Endothelial cell of umbilical vein (primary cell): Measurements from ENCODE around the gene INPP5A. TPM values are rescaled to one million over a fixed set of nuclear protein-coding genes. Genes with fewer than 3 reads are reported as not detected.

Experiments
- BruUV-seq: library from RNA; stranded (reverse); fragments of 400-500 nt; replicated peaks from 2 replicates; lab custom pipeline; 2021; lab: Mats Ljungman, UMichigan
- CTCF ChIA-PET: fragments of 300-600, 350-600 bp; sonication (Branson Sonifier 250); formaldehyde crosslinking; loops from one replicate; lab custom pipeline; 2021; ENCODE audit warnings: antibody characterized with exemption, inconsistent platforms; lab: Charles Lee
- POLR2A ChIA-PET: fragments of 300-600, 350-600 bp; sonication (Branson Sonifier 250); formaldehyde crosslinking; loops from one replicate; lab custom pipeline; 2021; ENCODE audit warnings: antibody characterized with exemption, inconsistent platforms; lab: Charles Lee
- DNase-seq: peaks from one replicate; pipeline ENCODE4 v3.0.0-alpha.2; 2011; ENCODE audit warnings: low read depth, low spot score
- FAIRE-seq: peaks from 2 replicates; lab custom pipeline; 2011; peaks lifted over from hg19 to GRCh38; lab: Jason Lieb, UNC
- H2AFZ ChIP-seq: 2 replicates; pipeline ENCODE4 v1.6.0; 2012; ENCODE audit warnings: low read depth, low read length, control low read depth, inconsistent platforms
- H3K27ac ChIP-seq: 2 replicates; pipeline ENCODE4 v1.5.1; 2011; ENCODE audit warnings: low read depth, mild to moderate bottlenecking, control low read depth, low read length, moderate library complexity; ENCODE audit not compliant: insufficient read depth
- H3K27me3 ChIP-seq, 2 experiments: 2 replicates each; pipeline versions ENCODE4 v1.6.0 to v1.6.1; 2011; ENCODE audit warnings: low read length in 2 of 2, mixed read lengths in 1 of 2; ENCODE audit not compliant: control insufficient read depth in 2 of 2, insufficient read depth in 2 of 2
- H3K36me3 ChIP-seq, 2 experiments: 2 replicates in 1 of 2; 3 replicates in 1 of 2; pipeline ENCODE4 v1.5.1; 2011; ENCODE audit warnings: low read length in 2 of 2, mild to moderate bottlenecking in 1 of 2, moderate library complexity in 1 of 2; ENCODE audit not compliant: control insufficient read depth in 2 of 2, insufficient read depth in 2 of 2; ENCODE audit errors: extremely low read depth in 1 of 2
- H3K4me1 ChIP-seq: 3 replicates; pipeline ENCODE4 v1.5.1; 2011; ENCODE audit warnings: mild to moderate bottlenecking, low read length; ENCODE audit not compliant: control insufficient read depth, insufficient read depth; ENCODE audit errors: extremely low read depth
- H3K4me2 ChIP-seq: 2 replicates; pipeline ENCODE4 v1.6.1; 2011; ENCODE audit warnings: low read length, control low read depth, mixed read lengths; ENCODE audit not compliant: insufficient read depth
- H3K4me3 ChIP-seq, 3 experiments: fragments of 200-600 bp in 1 of 3; sonication (generic), shearing (Covaris generic) in 1 of 3; replicated peaks in 1 of 3; 2 replicates each; pipeline ENCODE4 v1.5.1; 2011 to 2016; ENCODE audit warnings: control low read depth in 3 of 3, low read length in 3 of 3, mild to moderate bottlenecking in 2 of 3, inconsistent platforms in 1 of 3, low read depth in 1 of 3, moderate library complexity in 1 of 3; ENCODE audit not compliant: insufficient read depth in 1 of 3
- H3K79me2 ChIP-seq: 2 replicates; pipeline ENCODE4 v1.6.0; 2012; ENCODE audit warnings: low read length, inconsistent platforms; ENCODE audit not compliant: control insufficient read depth, insufficient read depth
- H3K9ac ChIP-seq: replicated peaks from 2 replicates; pipeline ENCODE3; 2011; ENCODE audit warnings: low read length, control low read depth; ENCODE audit not compliant: insufficient read depth; ENCODE audit errors: extremely low read depth
- H3K9me1 ChIP-seq: replicated peaks from 3 replicates; pipeline ENCODE4 v1.6.0; 2011; ENCODE audit warnings: mild to moderate bottlenecking, low read length; ENCODE audit not compliant: control insufficient read depth, insufficient read depth; ENCODE audit errors: extremely low read depth
- H3K9me3 ChIP-seq: replicated peaks from 2 replicates; pipeline ENCODE4 v1.5.1; 2012; ENCODE audit warnings: low read length, inconsistent platforms; ENCODE audit not compliant: control insufficient read depth, insufficient read depth
- H4K20me1 ChIP-seq: replicated peaks from 2 replicates; pipeline ENCODE3; 2011; ENCODE audit warnings: mild to moderate bottlenecking, low read length; ENCODE audit not compliant: control insufficient read depth, insufficient read depth; ENCODE audit errors: extremely low read depth
- EZH2 ChIP-seq: IDR thresholded peaks from 2 replicates; pipeline ENCODE4 v1.6.1; 2012; ENCODE audit warnings: borderline replicate concordance, low read depth, mild to moderate bottlenecking, moderate library complexity, low read length, inconsistent platforms; ENCODE audit not compliant: severe bottlenecking
- FOS ChIP-seq: IDR thresholded peaks from 2 replicates; pipeline ENCODE4 v1.6.1; 2011; ENCODE audit warnings: mild to moderate bottlenecking, low read length, moderate library complexity, borderline replicate concordance; ENCODE audit not compliant: insufficient read depth
- GATA2 ChIP-seq: IDR thresholded peaks from 2 replicates; pipeline ENCODE4 v1.7.0; 2011; ENCODE audit warnings: low read depth, mild to moderate bottlenecking, moderate library complexity, mixed read lengths, low read length; ENCODE audit not compliant: insufficient read length, insufficient read depth
- JUN ChIP-seq: IDR thresholded peaks from 2 replicates; pipeline ENCODE4 v1.6.1; 2011; ENCODE audit warnings: borderline replicate concordance, low read depth; ENCODE audit not compliant: insufficient read length, insufficient read depth
- MAX ChIP-seq: IDR thresholded peaks from 2 replicates; pipeline ENCODE4 v1.6.1; 2011; ENCODE audit not compliant: insufficient read depth, insufficient read length
- MYC ChIP-seq: IDR thresholded peaks from one replicate; pipeline ENCODE4 v1.6.1; 2011; ENCODE audit warnings: mild to moderate bottlenecking, low read depth, low read length
- POLR2A ChIP-seq: IDR thresholded peaks from 2 replicates; pipeline ENCODE4 v1.6.1; 2012; ENCODE audit warnings: low read depth, mild to moderate bottlenecking, control low read depth, low read length
- POLR2AphosphoS5 ChIP-seq: IDR thresholded peaks from 2 replicates; pipeline ENCODE4 v1.6.1; 2012; ENCODE audit warnings: low read depth, mild to moderate bottlenecking, control low read depth, low read length, moderate library complexity; ENCODE audit not compliant: insufficient read depth
- dilution Hi-C: fragments of 300-500 bp; cut with MboI; formaldehyde crosslinking; loops from one replicate; pipeline ENCODE4 v1.15.0; 2019; ENCODE audit warnings: low sequenced_read_pairs; ENCODE audit not compliant: extremely low pct_ligation_motif_present
- intact Hi-C: fragments of 100-400 bp; cut with micrococcal nuclease; formaldehyde crosslinking; loops from one replicate; pipeline ENCODE4 v1.10.0; 2022
- polyA plus RNA-seq, 4 experiments: library from polyadenylated mRNA; depleted of rRNA in 3 of 4; stranded (reverse) in 3 of 4; unstranded in 1 of 4; fragments of >200 nt; gene quantifications; 2 replicates each; pipeline versions ENCODE4 v1.2.1 to v1.2.3, GENCODE V29; 2011 to 2012; ENCODE audit warnings: missing spikeins in 1 of 4
- total RNA-seq: library from RNA; stranded (reverse); gene quantifications from 2 replicates; pipeline ENCODE4 v1.2.3, GENCODE V29; 2021
- TF ChIP-seq, protein P1 (sequence below), 2 donors: IDR thresholded peaks; 1 replicate in 1 of 2; 2 replicates in 1 of 2; pipeline ENCODE4 v1.5.1; 2011; ENCODE audit warnings: low read length in 2 of 2, mild to moderate bottlenecking in 2 of 2, moderate library complexity in 2 of 2, control low read depth in 1 of 2, inconsistent platforms in 1 of 2, low read depth in 1 of 2; ENCODE audit not compliant: insufficient read depth in 1 of 2; ENCODE audit errors: extremely low read depth in 1 of 2

The INPP5A gene
- total and polyA plus RNA-seq, 2 donors (not counting 3 experiments of a cell fraction or from before 2014, with no cell fraction given) = 22.9 to 33.2 TPM

- H3K4me3 ChIP-seq = no peak overlapping the region
- no peaks in the 10 kb centered on the region for H3K9me3 ChIP-seq
- no peak overlapping the region for H3K9ac ChIP-seq
- TF ChIP-seq FOS = no peak
- TF ChIP-seq POLR2A = no peak
- no peak for TF ChIP-seq POLR2AphosphoS5
- no peak for TF ChIP-seq EZH2
- no peak for TF ChIP-seq JUN
- TF ChIP-seq GATA2 = no peak
- TF ChIP-seq MYC = no peak
- TF ChIP-seq MAX = no peak
- TF ChIP-seq, protein P1, sequence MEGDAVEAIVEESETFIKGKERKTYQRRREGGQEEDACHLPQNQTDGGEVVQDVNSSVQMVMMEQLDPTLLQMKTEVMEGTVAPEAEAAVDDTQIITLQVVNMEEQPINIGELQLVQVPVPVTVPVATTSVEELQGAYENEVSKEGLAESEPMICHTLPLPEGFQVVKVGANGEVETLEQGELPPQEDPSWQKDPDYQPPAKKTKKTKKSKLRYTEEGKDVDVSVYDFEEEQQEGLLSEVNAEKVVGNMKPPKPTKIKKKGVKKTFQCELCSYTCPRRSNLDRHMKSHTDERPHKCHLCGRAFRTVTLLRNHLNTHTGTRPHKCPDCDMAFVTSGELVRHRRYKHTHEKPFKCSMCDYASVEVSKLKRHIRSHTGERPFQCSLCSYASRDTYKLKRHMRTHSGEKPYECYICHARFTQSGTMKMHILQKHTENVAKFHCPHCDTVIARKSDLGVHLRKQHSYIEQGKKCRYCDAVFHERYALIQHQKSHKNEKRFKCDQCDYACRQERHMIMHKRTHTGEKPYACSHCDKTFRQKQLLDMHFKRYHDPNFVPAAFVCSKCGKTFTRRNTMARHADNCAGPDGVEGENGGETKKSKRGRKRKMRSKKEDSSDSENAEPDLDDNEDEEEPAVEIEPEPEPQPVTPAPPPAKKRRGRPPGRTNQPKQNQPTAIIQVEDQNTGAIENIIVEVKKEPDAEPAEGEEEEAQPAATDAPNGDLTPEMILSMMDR (IDR thresholded peaks at IDR 0.05; ENCODE audit: extremely low read depth in 1 of 2, insufficient read depth in 1 of 2, low read depth in 1 of 2, low read length in 2 of 2) = no peak
- no peaks in the 10 kb centered on the region for H4K20me1 ChIP-seq
- dilution Hi-C loops = no loop called here
- H3K27me3 ChIP-seq = no peaks in the 10 kb centered on the region
- no peak overlapping the region for H3K4me2 ChIP-seq
- no peaks in the 10 kb centered on the region for H3K4me1 ChIP-seq
- H3K9me1 ChIP-seq = no peaks in the 10 kb centered on the region
- intact Hi-C loops = no loop called here
- no peak overlapping the region for H3K27ac ChIP-seq
- no peak for DNase-seq
- H3K79me2 ChIP-seq = no peaks in the 10 kb centered on the region
- no TSS peak for BruUV-seq
- no peak for FAIRE-seq
- ChIA-PET CTCF (no interaction called here), POLR2A (interaction anchor here (0.7 kb wide), 1 partner anchor 29 kb away, joined by 4 read pairs; no protein-coding TSS in a partner anchor)
- no peaks in the 10 kb centered on the region for H3K36me3 ChIP-seq
- no peak overlapping the region for H2AFZ ChIP-seq
Observed at GRCh38 chr10:132703419-132704007, 165.9 kb downstream of the INPP5A start.
